GM21367 (cell line): Measurements from ENCODE around the gene ZFPM1.
"Not testable (repeated sequence)": the region's sequence is repeated elsewhere in the genome, so short reads cannot be mapped to it uniquely, and the experiment has no call there.

Source experiments
- ATAC-seq: cut with Tn5 transposase; IDR thresholded peaks from one replicate; pipeline ENCODE4 v1.9.1; 2021; ENCODE audit not compliant: unreplicated experiment

ZFPM1 gene

GRCh38 chr16:88464447-88465318 lies 11.6 kb downstream of the ZFPM1 start:
- no peak for ATAC-seq

GRCh38 chr16:88465387-88465983 lies 12.4 kb downstream of the ZFPM1 start:
- ATAC-seq: no peak

- ATAC-seq: no peak
Measured at GRCh38 chr16:88466175-88466862, 13.2 kb downstream of the ZFPM1 start.

GRCh38 chr16:88466949-88467348 lies 13.9 kb downstream of the ZFPM1 start:
- no peak for ATAC-seq

- ATAC-seq: no peak
Measured at GRCh38 chr16:88467541-88467944, 14.5 kb downstream of the ZFPM1 start.

- ATAC-seq: no peak
Measured at GRCh38 chr16:88468275-88469129, 15.4 kb downstream of the ZFPM1 start.

GRCh38 chr16:88469615-88470395 lies 16.7 kb downstream of the ZFPM1 start:
- no peak for ATAC-seq

GRCh38 chr16:88470396-88470680 lies 17.3 kb downstream of the ZFPM1 start:
- ATAC-seq: not testable (repeated sequence)

- not testable (repeated sequence) for ATAC-seq
Measured at GRCh38 chr16:88470696-88471095, 17.6 kb downstream of the ZFPM1 start.

- no peak for ATAC-seq
Measured at GRCh38 chr16:88471115-88471514, 18.0 kb downstream of the ZFPM1 start.

- no peak for ATAC-seq
Measured at GRCh38 chr16:88471575-88471974, 18.5 kb downstream of the ZFPM1 start.

- no peak for ATAC-seq
Measured at GRCh38 chr16:88472069-88472468, 19.0 kb downstream of the ZFPM1 start.

- no peak for ATAC-seq
Measured at GRCh38 chr16:88472637-88473205, 19.6 kb downstream of the ZFPM1 start.

GRCh38 chr16:88473666-88474534 lies 20.8 kb downstream of the ZFPM1 start:
- no peak for ATAC-seq

- ATAC-seq: no peak
Measured at GRCh38 chr16:88475037-88475436, 22.0 kb downstream of the ZFPM1 start.

- no peak for ATAC-seq
Measured at GRCh38 chr16:88476203-88476602, 23.1 kb downstream of the ZFPM1 start.

- no peak for ATAC-seq
Measured at GRCh38 chr16:88476817-88477397, 23.8 kb downstream of the ZFPM1 start.

- no peak for ATAC-seq
Measured at GRCh38 chr16:88477631-88478519, 24.8 kb downstream of the ZFPM1 start.
